GM18951 (cell line): Measurements from ENCODE around the gene PFDN6.

Experiments used
- POLR2A ChIP-seq: IDR thresholded peaks from 4 replicates; pipeline ENCODE4 v1.6.1; 2011; ENCODE audit warnings: mild to moderate bottlenecking; ENCODE audit not compliant: insufficient read length, insufficient read depth; ENCODE audit errors: extremely low read depth
- in situ Hi-C: fragments of 300-500 bp; cut with MboI; formaldehyde crosslinking; loops from one replicate; pipeline ENCODE4 v1.12.0; 2022; ENCODE audit warnings: low sequenced_read_pairs, mixed read lengths, inconsistent platforms; ENCODE audit not compliant: unreplicated experiment

Gene PFDN6

DNA sequence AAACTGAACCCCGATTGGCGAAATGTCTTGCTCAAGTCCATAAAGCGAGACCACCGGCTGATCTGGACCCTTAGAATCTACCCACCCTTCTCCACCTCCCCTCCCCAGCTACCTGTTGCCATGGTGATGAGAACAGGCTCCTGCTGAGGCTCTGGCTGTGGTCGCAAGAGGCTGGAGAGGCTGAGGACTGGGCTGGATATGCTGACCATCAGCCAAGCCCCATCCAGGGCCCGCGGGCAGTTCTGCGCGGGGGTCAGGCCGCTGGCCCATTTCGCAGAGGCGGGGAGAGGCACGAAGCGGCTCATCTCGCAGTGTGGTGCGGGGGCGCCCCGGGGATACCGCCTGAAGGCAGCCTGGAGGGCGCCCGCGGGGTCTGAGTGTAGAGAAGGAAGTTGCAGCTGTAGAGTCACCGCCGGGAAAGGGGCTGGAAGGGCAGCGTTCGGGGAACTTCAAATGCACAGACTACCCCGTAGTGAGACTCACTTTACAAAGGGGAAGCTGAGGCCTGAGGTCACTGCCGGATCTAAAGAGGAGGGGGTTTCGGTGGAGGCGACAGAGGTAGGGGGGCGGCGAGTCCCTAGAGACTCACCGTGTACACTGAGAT is 23.8 kb downstream of the PFDN6 start:
- in situ Hi-C loops, result no loop called here

DNA sequence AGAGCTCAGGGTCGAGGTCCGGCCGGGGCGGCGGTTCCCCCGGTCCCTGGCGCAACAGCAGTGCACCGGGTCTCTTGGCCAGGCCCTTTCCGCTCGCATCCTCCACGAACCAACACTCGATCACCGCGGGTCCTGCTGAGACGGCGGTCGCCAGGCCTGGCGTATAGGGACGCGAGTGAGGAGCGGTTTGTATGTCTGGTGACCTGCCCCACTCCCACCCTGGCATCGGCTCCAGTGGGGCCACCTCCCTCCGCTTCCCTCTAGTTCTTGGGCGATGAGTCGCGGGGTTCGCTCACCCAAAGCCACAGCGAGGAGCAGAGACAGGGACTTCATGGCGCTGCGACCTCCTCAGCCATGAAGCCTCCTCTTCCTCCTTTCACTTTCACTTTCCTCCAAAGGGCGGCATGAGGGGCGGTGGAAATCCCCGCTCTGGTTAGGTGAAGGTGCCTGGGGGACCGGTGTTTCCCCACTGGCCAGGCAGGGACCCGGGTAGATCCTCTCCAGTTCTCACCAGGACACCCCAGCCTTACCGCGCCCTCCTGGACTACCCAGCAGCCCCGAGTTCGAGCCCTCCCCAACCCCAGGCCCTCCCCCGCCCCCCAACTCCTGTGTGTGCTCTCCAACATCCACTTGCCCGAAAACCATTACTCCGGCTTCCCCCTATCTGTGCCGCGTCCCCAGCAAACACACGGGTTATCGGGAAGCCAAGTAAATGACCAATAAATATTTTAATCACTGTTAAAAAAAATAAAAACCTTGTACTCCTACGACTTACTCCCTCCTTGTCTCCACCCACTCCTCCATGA is 24.5 kb downstream of the PFDN6 start, which contains the start of gene TAPBP:
TSS of gene TAPBP (minus strand) at position 370 of the 806 bp plus-strand sequence. CDS start at position 333, 37 bp downstream.
- in situ Hi-C loops, result no loop called here
- peak; percentile 75 for TF ChIP-seq POLR2A

More for the DNA sequence above, 23.8 kb downstream of the PFDN6 start:
- TF ChIP-seq POLR2A, result no peak

DNA sequence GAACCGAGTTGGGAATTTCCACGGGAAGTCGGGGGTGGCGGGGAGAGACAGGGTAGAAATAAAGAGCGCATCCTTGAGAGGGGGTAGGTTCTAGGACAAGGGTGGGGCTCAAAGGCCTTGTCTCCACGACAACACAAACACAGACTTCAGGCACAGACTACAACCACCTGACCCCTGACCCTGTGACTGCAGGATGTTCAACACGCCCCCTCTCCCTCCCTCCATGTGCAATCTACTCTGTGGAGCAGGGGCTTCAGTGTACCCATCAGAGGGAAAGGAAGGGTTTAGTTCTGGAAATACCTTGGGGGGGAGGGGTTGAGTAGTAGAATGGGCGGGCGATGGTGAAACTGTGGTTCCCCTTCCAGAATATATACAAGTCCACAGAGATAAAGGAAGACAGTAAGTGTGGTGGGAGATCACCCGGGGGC is 25.1 kb downstream of the PFDN6 start:
- in situ Hi-C loops, result no loop called here
- peak; percentile 22 for TF ChIP-seq POLR2A

DNA sequence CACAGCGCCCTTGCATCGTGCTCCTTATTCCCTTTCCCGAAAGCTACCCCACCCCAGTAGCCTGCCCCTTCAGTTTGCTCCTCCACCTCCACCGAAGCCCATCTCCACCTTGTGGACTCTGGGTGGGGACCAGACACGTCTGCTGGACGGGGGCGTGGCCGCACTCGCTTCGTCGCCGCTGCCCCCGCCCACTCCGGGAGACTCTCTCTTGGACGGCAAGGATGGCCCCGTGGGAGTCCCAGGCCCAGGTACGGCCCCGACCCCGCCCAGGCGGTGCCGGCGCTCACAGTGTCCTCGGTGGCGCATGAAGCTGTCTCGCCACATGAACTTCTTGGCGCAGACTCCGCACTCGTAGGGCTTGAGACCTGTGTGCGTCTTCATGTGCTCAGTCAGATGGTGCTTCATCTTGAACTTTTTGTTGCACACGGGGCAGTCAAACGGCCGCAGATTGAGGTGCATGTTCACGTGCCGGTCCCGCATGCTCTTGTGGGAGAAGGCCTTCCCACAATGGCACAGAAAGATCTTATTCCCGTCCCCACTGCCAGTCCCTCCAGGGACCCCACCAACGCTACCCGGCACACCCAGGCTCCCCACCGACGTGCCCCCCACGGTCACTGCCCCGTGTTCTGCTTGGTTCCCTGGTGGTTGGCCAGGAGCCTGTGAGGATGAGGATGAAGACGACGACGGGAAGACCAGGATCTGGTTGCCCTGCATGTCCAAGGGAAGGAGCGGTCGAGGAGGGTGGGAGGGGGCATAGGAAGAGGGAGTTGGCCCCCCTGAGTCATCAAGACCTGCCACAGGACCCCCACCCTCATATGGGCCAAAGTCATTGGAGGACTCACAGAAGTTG is 25.8 kb downstream of the PFDN6 start:
- peak; percentile 15 for TF ChIP-seq POLR2A

DNA sequence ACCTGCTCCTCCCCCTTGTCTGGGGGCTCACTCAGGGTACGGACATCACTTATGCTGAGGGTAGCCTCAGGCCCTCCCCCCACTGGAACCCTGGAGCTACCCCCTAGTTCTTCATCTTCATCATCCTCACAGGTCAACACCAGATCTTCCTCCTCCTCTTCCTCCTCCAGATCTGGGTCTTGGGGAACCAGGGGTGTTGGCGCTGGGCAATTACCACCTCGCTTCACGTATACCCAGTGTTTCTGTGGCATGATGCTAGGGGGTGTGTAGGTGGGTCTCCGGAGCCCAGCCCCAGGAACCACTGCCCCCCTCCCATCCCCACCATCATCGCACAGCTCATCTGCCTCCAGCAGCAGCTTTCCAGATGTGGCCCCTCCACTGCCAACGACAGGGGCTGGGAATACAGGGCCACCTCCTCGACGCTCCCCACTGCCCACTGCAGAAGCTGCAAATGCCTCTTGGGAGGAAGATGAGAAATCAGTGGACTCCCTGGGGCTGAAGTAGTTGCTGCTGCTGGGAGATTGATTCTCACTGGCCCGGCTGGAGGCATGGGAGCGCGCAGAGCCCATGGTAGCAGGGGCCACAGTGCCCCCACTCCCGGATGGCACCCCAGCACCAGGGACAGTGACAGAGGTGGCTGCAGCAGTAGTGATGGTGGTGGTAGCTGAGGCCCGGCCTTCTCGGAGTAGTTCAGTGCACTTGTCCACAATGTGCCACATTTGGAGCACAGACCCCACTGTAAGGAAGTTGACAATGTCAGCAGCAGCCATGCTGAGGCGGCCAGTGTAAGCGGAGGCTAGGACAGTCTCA is 26.6 kb downstream of the PFDN6 start:
- no peak for TF ChIP-seq POLR2A
- in situ Hi-C loops, result no loop called here

More for the DNA sequence above, 25.8 kb downstream of the PFDN6 start:
- in situ Hi-C loops, result no loop called here

DNA sequence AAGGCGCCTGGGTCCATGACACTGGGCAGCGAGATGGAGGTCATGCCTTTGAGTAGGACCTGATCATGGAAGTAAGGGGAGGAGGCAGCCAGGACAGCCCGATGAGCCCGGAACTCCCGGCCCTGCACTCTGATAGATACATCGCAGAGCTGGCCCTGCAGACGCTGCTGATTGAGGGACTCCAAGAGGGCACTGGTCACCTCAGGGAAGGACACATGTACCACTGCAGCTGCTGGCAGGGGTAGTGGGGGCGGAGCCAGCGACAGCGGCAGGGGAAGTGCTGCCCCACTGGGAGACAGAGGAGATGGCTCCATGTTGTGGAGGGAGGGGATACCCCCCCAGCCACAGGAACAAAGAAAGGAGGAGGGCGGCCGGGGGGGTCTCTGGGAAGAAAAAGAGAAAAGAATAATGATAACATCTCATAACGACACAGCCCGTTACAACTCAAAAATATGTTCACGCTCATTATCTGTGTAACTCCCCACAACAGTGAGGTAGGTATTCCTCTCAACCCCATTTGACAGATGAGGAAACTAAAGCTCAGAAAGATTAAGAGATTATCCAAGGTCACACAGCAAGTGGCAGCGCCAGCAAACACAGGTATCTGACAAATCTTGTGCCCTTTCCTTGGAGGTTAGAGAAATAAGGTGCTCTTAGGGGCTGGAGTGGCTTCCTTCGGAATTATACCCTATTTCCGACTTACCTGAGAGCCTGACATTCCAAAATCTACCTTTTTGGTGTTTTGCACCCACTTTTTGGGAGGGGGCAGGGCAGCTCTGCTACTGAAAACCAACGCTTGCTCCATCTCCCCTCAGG is 27.4 kb downstream of the PFDN6 start:
- in situ Hi-C loops, result no loop called here
- TF ChIP-seq POLR2A, result no peak

DNA sequence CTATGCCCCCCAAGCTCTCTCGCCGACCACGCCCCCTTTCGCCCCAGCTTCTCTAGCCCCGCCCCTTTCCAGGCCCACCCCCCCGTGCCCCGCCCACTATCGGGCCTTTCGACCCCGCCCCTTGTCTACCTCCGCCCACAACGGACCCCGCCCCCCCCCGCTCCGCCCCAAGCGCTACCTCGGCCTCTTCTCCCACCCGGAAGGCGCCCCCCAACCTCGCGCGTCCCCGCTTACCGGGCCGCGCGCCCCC is 27.9 kb downstream of the PFDN6 start:
- no peak for TF ChIP-seq POLR2A

DNA sequence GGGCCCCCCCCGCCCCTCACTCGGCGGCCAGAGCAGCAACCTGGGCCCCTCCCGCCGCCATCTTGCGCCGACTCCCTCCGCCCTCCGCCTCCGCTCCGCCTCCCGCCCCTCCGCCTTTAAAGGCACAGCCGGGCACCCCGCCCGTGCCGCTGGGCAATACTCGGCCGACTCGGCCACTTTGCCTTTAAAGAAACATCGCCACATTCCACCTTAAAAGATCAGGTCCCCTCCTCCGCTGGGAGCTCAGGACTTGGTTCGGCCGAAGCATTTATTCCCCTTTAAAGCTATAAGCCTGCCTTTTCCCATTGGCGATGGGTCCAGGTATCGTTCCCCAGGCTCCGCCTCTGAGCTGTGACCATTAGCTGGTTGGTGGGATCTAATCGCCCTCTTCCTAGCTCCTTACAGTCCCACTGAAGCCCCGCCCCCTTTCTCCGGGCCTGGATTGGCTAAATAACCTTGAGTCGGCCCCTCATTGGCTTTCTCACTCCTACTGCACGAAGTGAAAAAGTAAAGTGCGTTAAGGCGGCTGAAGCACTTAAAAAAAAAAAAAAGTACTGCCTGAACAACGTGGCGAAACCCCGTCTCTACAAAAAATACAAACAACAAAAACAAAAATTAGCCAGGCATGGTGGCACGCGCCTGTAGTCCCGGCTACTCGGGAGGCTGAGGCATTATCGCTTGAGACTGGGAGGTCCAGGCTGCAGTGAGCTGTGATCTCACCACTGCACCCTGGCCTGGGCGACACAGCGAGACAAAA is 28.4 kb downstream of the PFDN6 start, which contains the start of gene ZBTB22:
TSS of gene ZBTB22 (minus strand) at position 76 of the 757 bp plus-strand sequence. CDS start 828 bp downstream, outside the sequence.
- in situ Hi-C loops, result no loop called here

More for the DNA sequence above, 27.9 kb downstream of the PFDN6 start:
- in situ Hi-C loops, result no loop called here

DNA sequence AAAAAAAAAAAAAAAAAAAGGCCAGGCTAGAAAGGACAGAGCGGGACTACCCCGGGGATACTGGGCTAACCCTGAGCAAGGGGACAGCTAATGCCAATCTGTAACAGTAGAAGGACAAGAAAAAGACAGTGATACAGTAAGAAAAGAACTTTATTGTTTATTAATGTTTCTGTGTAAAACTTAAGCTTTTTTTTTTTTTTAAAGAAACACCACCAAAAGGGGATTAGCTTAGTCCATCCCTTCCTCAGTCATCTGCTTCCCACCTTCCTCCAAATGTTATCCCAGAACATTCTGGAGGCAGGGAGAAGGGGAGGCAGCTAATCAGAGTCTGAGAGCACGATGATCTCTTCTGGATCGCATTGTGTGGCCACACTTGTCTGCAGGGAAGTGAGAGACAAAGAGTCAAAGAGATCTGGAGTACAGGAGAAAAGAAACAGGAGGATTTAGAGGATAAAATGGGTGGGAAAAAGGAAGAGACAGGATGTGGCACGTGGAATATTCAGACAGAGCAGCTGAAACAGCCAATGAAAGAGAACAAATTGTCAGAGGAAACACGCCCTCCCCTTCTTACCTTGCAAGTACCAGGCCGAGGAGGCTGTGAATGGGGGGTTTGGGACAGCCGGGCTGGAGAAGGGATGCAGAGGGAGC is 29.1 kb downstream of the PFDN6 start:
- TF ChIP-seq POLR2A, result no peak
- in situ Hi-C loops, result no loop called here

More for the DNA sequence above, 28.4 kb downstream of the PFDN6 start, which contains the start of gene ZBTB22:
- TF ChIP-seq POLR2A, result peak; percentile 56

DNA sequence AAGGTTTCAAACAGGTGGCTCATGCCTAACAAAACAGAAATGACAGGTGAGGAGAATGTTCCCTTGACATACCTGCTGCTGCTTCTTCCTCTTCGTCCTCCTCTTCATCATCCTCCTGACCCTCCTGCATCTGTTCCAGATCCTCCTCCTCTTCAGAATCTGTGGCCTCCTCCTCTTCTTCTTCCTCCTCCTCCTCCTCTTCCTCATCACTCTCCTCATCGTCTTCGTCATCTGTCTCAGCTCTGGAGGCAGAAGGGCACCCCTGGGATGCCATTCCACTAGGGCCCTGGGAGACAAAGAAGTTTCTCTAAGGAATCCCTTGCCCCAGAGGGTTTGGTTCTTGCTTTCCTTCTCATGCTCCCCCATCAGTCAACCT is 30.5 kb downstream of the PFDN6 start:
- in situ Hi-C loops, result no loop called here
- no peak for TF ChIP-seq POLR2A

DNA sequence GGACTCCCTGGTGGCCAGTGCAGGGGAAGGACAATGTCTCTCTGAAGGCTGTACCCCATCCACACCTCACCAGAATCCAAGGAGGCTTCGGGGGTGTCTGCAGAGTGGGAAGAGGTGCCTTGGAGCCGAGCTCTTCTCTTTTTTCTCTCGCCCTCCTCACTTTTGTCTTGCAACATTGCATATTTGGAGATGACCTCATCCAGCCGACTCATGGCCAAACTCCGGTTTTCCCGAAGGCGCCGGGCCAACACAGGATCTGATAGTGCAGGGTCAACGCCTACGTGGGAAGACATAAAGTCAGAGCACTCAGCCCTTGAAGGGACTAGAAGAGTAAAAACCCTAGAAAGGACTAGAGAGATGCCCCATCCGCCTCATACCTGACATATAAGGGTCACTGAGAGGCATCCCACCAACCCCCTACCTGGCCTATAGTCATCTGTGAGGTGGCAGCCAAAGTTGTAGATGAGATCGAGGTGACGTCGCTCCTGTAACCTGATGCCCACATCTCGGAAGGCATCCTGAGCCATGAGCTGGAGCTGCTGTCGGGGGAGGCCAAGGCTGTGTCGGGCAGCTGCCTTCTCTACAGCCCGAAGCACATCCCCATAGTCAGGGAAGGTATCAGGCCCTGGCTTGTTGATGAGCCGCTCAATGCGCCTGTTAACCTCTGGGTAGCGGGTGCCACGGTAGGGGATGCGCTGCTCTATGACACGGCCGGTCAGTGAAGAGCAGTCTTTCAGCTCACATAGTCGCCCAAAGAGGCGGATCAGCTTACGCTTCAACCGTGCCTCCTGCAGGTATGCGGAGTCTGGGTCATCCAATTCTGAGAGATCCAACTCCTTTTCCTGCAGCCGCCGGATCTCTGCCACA is 31.1 kb downstream of the PFDN6 start:
- no peak for TF ChIP-seq POLR2A
- in situ Hi-C loops, result no loop called here
